ENCODE results near the gene WASHC3. TPM values are rescaled to one million over a fixed set of nuclear protein-coding genes. Genes with fewer than 3 reads are reported as not detected.

WASHC3 gene
- 41.0 and 44.2 TPM in 2 replicates for total RNA-seq

DNA sequence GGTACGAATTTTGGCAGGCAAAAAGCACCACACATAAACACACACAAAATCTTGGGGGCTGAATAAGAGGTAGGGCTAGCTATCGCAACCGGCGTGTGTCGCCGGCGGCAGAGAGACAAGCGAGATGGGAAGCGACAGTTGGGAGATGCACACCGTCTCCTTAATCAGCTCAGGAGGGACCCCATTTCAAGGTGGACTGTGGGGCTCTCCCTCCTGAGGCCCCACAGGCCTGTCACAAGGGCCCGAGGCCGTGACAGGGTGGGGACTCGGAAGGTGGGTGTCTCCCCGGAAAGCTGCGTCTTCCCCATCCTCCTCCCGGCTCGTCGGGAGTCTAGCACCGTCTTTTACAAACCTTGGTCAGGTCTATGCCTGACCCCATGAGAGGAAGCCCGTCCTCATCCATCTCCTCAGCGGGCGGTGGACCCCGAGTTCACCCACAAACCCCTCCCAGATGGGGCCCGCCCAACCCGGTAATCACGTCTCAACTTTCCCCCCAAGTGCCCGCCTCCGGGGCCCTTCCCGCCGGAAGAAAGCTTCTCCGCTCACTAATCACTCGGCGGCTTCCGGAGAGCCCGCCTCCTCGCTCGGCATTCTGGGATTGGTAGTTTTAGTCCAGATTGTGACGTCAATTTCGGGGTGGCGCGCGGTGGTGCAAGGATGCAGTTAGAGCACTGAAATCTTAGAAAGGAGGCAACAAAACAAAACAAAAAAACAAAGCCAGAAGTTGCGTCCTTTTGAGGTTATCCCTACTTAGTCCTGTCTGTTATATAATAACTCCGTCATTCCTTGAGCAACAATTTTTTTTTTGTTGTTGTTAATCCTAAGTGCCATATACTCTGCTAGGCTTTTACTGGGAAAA lies at the start of gene WASHC3:
TSS of gene WASHC3 (minus strand) at position 432 of the 859 bp plus-strand sequence. CDS start at position 403, 29 bp downstream.

Other genes starting within 250 kb of the WASHC3 start
- gene GNPTAB, start 231.0 kb downstream of the WASHC3 start, total RNA-seq, result 25.6 and 30.5 TPM in 2 replicates
- gene DRAM1, start 184.4 kb downstream of the WASHC3 start, total RNA-seq, result 18.4 and 27.4 TPM in 2 replicates
- 35.0 and 40.7 TPM in 2 replicates for gene NUP37, start 58.1 kb upstream of the WASHC3 start, total RNA-seq
- 8.9 and 15.3 TPM in 2 replicates for gene PARPBP, start 58.2 kb upstream of the WASHC3 start, total RNA-seq
- 0.09 and 0.72 TPM in 2 replicates for gene PMCH, start 135.8 kb upstream of the WASHC3 start, total RNA-seq

All from endothelial cell of coronary artery (primary cell).